Right lobe of liver (tissue), 6 donors: Measurements from ENCODE around the gene OSBPL5. TPM values are rescaled to one million over a fixed set of nuclear protein-coding genes. Genes with fewer than 3 reads are reported as not detected.

ENCODE experiments used
- ATAC-seq, 4 donors: fragments of 200-7000 bp; cut with Tn5 transposase; one replicate each; pipeline ENCODE4 v1.9.1; 2020; ENCODE audit warnings: mild to moderate bottlenecking in 4 of 4, moderate library complexity in 4 of 4
- DNase-seq, 3 donors: peaks; one replicate each; pipeline ENCODE4 v3.0.0-alpha.2; 2020
- H3K27ac ChIP-seq, 3 donors: fragments of 200-600 bp; one replicate each; pipeline ENCODE4 v1.8.0; 2022
- H3K27me3 ChIP-seq, 2 donors: fragments of 200-600 bp; one replicate each; pipeline ENCODE4 v1.8.0; 2022
- H3K36me3 ChIP-seq, 4 donors: fragments of 200-600 bp; sonication (generic) in 1 of 4; one replicate each; pipeline versions ENCODE4 v1.5.1 to v1.8.0; 2017 to 2022; ENCODE audit warnings: control low read depth in 1 of 4
- H3K4me1 ChIP-seq, 4 donors: fragments of 200-600 bp; sonication (generic) in 1 of 4; one replicate each; pipeline versions ENCODE4 v1.5.1 to v1.8.0; 2017 to 2022; ENCODE audit warnings: control low read depth in 1 of 4
- H3K4me3 ChIP-seq, 3 donors: fragments of 200-600 bp; one replicate each; pipeline ENCODE4 v1.8.0; 2022
- H3K9me3 ChIP-seq, 4 donors: fragments of 200-600 bp; sonication (generic) in 1 of 4; one replicate each; pipeline versions ENCODE4 v1.5.1 to v1.8.0; 2017 to 2022; ENCODE audit warnings: control low read depth in 1 of 4
- POLR2A ChIP-seq: fragments of 450-650 bp; IDR thresholded peaks from one replicate; pipeline ENCODE4 v1.6.1; 2017; ENCODE audit warnings: antibody characterized with exemption, mild to moderate bottlenecking
- WGBS: methylation state at CpG from one replicate; pipeline ENCODE4 v1.1.6; 2018; ENCODE audit warnings: low coverage, low lambda C conversion rate; ENCODE audit not compliant: insufficient coverage; ENCODE audit errors: missing lambda C conversion rate; 5-methylcytosine and 5-hydroxymethylcytosine counted together
- intact Hi-C, 2 donors: fragments of 100-400 bp; cut with DNase I; formaldehyde crosslinking; loops; one replicate each; pipeline versions ENCODE4 v1.11.2 to v1.14.1; 2022
- total RNA-seq, 6 experiments: library from RNA; depleted of rRNA in 2 of 6; stranded (reverse); fragments of >200 nt in 2 of 6; fragmentation: NEBNext Ultra II Directional in 3 of 6; extraction: Animal tissue kit (Norgen Biotek cat#: 25700) in 3 of 6; gene quantifications; one replicate each; pipeline versions ENCODE4 v1.1.0 to v1.2.4, GENCODE V29; 2016 to 2023
- TF ChIP-seq, protein P1 (sequence below), 4 donors: fragments of 200-600 bp in 3 of 4; fragments of 450-650 bp in 1 of 4; IDR thresholded peaks; one replicate each; pipeline versions ENCODE4 v1.5.1 to v1.8.0; 2016 to 2022; ENCODE audit warnings: antibody characterized with exemption in 4 of 4, mild to moderate bottlenecking in 2 of 4
- donor health status: DM: no; HTN: yes; CAD: no.
- donor health status: DM: no; HTN: no; CAD: no.
- donor health status: DM: no; HTN: no; CAD: no.
- donor health status: DM: no; HTN: yes; CAD: no.
- donor health status: DM: no; HTN: yes; CAD: no.

Gene OSBPL5
- total RNA-seq, 6 experiments from 2014 or later, result 2.2 to 6.3 (median 3.4) TPM

DNA sequence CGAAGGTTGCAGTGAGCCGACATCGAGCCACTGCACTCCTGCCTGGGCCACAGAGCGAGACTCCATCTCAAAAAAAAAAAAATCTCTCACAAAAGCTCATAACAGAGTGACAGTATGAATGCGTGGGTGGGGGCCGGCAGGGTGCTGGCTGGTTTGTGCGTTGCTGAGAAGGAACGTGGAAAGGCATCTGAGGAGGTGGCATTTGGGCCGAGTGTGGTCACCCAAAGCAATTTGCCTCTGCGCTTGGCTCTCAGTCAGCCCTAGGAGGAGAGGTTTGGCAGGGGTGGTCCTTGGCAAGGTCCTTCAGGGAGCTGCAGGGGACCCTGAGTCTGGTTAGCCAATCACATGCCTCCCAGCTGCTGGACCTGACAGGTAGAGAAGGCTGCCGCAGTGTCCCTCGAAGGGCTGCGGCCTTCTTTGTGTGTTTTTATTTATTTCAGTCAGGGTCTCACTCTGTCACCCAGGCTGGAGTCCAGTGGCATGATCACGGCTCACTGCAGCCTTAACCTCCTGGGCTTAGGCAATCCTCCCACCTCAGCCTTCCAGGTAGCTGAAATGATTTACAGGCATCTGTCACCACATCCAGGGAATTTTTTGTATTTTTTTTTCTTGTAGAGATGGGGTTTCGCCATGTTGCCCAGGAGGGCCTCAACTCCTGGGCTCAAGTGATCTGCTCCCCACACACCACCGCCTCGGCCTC lies 23.5 kb upstream of the OSBPL5 start:
- no peak for DNase-seq
- TF ChIP-seq, protein P1, sequence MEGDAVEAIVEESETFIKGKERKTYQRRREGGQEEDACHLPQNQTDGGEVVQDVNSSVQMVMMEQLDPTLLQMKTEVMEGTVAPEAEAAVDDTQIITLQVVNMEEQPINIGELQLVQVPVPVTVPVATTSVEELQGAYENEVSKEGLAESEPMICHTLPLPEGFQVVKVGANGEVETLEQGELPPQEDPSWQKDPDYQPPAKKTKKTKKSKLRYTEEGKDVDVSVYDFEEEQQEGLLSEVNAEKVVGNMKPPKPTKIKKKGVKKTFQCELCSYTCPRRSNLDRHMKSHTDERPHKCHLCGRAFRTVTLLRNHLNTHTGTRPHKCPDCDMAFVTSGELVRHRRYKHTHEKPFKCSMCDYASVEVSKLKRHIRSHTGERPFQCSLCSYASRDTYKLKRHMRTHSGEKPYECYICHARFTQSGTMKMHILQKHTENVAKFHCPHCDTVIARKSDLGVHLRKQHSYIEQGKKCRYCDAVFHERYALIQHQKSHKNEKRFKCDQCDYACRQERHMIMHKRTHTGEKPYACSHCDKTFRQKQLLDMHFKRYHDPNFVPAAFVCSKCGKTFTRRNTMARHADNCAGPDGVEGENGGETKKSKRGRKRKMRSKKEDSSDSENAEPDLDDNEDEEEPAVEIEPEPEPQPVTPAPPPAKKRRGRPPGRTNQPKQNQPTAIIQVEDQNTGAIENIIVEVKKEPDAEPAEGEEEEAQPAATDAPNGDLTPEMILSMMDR (IDR thresholded peaks at IDR 0.05), result no peak
- TF ChIP-seq POLR2A, result no peak

DNA sequence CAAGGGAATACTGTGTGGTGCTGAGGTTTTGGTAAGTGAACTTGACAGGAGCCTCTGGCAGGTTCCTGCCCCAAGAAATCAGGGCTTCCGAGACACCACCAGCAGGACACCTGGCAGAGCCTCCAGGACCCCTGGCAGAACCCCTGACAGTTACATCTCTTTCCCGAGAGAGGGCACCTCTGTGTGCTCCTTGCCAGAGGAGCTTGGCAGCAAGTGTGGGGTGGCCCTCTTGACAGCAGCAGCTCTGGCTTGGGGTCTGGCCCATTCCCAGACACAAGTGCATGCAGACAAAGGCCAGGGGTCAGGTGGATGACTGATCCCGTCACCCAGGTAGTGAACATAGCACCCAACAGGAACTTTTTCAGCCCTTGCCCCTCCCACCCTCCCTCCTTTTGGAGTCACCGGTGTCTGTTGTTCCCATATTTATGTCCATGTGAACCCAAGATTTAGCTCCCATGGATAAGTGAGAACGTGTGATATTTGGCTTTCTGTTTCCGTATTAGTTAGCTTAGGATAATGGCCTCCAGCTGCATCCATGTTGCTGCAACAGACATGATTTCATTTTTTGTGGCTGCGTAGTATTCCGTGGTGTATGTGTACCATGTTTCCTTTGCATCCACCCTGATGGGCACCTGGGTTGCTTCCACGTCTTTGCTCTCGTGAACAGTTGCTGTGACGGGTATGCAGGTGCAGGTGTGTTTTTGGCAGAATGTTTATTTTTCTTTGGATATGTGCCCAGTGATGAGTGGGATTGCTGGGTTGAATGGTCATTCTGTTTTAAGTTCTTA lies 21.2 kb upstream of the OSBPL5 start:
- DNase-seq (peak in 1 of 3 donors; percentile 17), ATAC-seq (no peak)
- Histone ChIP-seq H3K9me3 (no peaks in the 10 kb centered on the region), H3K36me3 (no peaks in the 10 kb centered on the region), H3K4me3 (no peak overlapping the region), H3K27ac (no peak overlapping the region), H3K27me3 (no peaks in the 10 kb centered on the region), H3K4me1 (no peaks in the 10 kb centered on the region)
- 69% methylated on average over 9 of the region's 11 CpGs for WGBS
- intact Hi-C loops, result no loop called here
- no peak for TF ChIP-seq POLR2A
- TF ChIP-seq, protein P1 (IDR thresholded peaks at IDR 0.05), result no peak

More for the DNA sequence above, 23.5 kb upstream of the OSBPL5 start:
- Histone ChIP-seq H3K27ac (no peak overlapping the region), H3K4me1 (no peaks in the 10 kb centered on the region), H3K9me3 (no peaks in the 10 kb centered on the region), H3K36me3 (no peaks in the 10 kb centered on the region), H3K27me3 (no peaks in the 10 kb centered on the region), H3K4me3 (no peak overlapping the region)
- ATAC-seq, result no peak
- intact Hi-C loops, result no loop called here
- WGBS, result 66% methylated on average over 9 of the region's 17 CpGs

DNA sequence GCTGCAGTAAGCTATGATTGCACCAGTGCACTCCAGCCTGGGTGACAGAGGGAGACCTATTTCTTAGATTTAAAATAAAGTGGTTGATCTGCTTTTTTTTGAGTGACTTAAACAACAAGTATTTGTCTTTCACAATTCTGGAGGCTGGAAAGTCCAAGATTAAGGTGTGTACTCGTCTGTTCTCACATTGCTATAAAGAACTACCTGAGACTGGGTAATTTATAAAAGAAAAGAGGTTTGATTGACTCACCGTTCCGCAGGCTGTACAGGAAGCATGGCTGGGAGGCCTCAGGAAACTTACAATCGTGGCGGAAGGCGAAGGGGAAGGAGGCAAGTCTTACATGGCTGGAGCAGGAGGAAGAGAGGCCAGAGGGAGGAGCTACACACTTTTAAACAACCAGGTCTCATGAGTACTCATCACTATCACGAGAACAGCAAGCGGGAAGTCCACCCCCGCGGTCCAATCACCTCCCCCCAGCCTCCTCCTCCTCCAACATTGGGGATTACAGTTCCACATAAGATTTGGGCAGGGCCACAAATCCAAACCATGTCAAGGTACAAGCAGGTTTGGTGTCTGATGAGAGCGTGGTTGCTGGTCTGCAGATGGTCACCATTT lies 19.7 kb upstream of the OSBPL5 start:
- Histone ChIP-seq H3K4me1 (no peaks in the 10 kb centered on the region), H3K27me3 (no peaks in the 10 kb centered on the region), H3K27ac (no peak overlapping the region), H3K9me3 (no peaks in the 10 kb centered on the region), H3K4me3 (no peak overlapping the region), H3K36me3 (no peaks in the 10 kb centered on the region)
- ATAC-seq (no peak), DNase-seq (no peak)
- intact Hi-C loops, result no loop called here
- WGBS, result 67% methylated on average over 7 of the region's 11 CpGs
- no peak for TF ChIP-seq POLR2A

DNA sequence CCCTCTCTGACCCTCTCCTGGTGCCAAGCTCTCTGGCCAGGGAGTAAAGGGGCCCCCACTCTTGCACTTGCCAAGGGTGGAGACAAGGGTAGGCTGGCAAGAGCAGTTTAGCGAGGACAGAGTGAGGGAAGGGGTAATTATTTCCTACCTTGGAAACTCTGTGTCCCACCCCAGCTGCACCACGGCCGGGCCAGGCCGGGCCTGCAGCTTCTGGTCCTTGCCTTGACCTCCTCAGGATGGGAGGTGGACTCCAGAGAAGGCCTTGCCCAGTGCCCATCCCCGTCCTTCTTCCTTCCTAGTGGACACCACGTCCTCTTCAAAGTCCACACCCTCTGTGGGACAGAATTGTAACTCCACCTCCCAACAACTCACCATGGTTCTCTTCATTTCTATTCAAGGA lies 18.4 kb upstream of the OSBPL5 start:
- Histone ChIP-seq H3K4me1 (no peaks in the 10 kb centered on the region), H3K9me3 (no peaks in the 10 kb centered on the region), H3K36me3 (no peaks in the 10 kb centered on the region), H3K4me3 (no peak overlapping the region), H3K27ac (no peak overlapping the region), H3K27me3 (no peaks in the 10 kb centered on the region)
- 43% methylated on average over 1 of the region's 6 CpGs for WGBS
- ATAC-seq (peak in 1 of 4 donors; percentile 17), DNase-seq (peak in 1 of 3 donors; percentile 24)
- TF ChIP-seq, protein P1 (IDR thresholded peaks at IDR 0.05), result no peak
- TF ChIP-seq POLR2A, result no peak
- intact Hi-C loops, result no loop called here

DNA sequence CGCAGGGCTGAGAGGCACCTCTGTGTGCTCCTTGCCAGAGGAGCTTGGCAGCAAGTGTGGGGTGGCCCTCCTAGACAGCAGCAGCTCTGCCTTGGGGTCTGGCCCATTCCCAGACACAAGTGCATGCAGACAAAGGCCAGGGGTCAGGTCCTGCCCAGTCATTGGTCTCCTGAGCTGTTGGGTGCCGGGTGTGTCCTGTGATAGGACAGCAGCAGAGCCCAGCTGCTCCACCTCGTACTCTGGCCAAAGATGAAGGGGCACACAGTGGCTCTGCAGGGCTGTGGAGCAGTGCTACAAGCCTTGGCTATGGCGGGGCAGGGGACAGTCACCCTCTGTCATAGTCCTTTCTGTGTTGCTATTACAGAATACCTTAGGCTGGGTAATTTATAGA lies 17.3 kb upstream of the OSBPL5 start:
- peak in 1 of 4 donors; percentile 26 for ATAC-seq

More for the DNA sequence above, 17.3 kb upstream of the OSBPL5 start:
- no peaks in the 10 kb centered on the region for H3K27me3 ChIP-seq
- peak in 1 of 3 donors; percentile 26 for DNase-seq
- H3K36me3 ChIP-seq, result no peaks in the 10 kb centered on the region
- H3K9me3 ChIP-seq, result no peaks in the 10 kb centered on the region
- H3K27ac ChIP-seq, result no peak overlapping the region
- no CpG with 5 or more reads among the region's 4 CpGs for WGBS
- intact Hi-C loops, result no loop called here
- no peaks in the 10 kb centered on the region for H3K4me1 ChIP-seq
- TF ChIP-seq, protein P1 (IDR thresholded peaks at IDR 0.05), result no peak
- TF ChIP-seq POLR2A, result no peak
- no peak overlapping the region for H3K4me3 ChIP-seq
